Tongue (tissue), 2 donors: ENCODE results near the gene IGFBP5. TPM values are rescaled to one million over a fixed set of nuclear protein-coding genes. Genes with fewer than 3 reads are reported as not detected.
A peak's percentile ranks its signal among the peaks of the same experiment; 100 is the strongest.

ENCODE experiments used
- DNase-seq: peaks from one replicate; pipeline ENCODE4 v3.0.0-alpha.2; 2015
- total RNA-seq: library from RNA; depleted of rRNA; stranded (reverse); fragments of >200 nt; gene quantifications from one replicate; pipeline ENCODE4 v1.2.3, GENCODE V29; 2014

IGFBP5 gene
- total RNA-seq, 1 donor from 2014 or later = 499 TPM

DNA sequence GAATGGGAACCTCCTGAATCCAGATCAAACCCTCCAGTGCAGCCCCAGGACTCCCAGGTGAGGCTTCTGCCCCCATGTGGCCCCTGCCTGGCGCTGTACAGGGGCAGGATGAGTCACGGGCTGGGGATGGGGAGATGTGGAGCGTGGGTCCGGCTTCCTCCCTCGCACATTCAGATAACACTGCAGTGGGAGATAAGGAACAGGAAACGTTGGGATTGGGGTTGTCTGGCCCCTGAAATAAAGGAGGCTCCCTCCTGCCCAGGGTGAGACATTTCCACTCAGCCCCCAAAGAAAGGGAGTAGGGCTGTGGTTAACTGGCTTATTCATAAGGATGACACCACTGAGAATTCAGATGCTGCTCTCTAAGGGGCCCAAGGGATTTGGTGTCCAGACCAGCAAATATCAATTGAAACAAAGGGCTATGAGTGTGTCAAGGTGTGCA, 30.7 kb downstream of the IGFBP5 start:
- no peak for DNase-seq

DNA sequence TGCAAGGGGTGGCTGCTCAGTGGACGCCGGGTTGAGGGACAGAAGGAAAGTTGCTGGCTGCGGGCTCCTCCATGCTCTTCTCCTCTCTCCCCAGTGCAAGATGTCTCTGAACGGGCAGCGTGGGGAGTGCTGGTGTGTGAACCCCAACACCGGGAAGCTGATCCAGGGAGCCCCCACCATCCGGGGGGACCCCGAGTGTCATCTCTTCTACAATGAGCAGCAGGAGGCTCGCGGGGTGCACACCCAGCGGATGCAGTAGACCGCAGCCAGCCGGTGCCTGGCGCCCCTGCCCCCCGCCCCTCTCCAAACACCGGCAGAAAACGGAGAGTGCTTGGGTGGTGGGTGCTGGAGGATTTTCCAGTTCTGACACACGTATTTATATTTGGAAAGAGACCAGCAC, 31.5 kb downstream of the IGFBP5 start:
- DNase-seq = no peak

DNA sequence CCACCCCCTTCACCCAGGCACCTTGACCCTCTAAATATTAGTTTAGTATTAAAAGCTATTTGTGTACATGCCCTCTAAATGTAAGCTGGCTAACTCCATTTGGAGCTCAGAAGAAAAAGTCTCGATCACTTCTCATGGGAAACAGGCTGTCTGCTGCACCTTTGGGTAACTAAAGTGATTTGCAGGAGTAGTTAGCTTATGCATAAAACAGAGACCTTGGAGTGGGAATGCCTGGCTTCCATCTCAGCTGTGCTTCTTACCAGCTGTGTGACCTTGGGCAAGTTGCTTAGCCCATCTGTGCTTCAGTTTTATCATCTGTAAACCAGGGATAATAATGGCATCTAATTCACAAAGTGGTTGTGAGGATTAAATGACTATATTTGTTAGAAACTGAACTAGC, 32.2 kb downstream of the IGFBP5 start:
- DNase-seq = no peak

DNA sequence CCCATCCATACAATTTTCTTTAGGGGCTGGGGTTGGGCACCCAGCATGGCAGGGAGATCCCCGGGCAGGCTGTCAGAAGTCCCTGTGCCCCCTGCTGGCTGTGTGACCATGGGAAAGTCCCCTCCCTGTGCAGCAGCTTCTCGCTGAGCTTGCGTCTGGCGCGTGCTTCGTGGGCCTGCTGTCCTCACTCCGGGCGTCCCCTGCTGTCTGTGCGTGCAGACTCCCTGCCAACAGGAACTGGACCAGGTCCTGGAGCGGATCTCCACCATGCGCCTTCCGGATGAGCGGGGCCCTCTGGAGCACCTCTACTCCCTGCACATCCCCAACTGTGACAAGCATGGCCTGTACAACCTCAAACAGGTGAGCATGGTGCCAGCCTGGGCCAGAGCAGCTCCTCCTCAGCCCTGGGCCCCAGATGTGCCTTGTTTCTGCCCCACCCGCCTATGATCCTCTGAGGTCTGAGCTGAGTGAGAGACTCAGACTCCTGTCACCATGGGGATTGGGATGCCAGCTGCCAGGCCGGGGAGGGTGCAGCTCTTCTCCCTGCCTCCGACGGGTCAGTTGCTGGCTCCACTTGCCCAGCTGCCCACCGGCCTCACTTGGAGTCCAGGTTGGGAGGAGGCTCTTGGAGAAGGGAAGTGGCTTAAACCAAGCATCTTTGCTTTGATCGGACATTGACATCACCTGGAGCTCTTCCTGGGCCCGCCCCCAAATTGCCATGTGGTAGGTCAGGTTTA, 33.5 kb downstream of the IGFBP5 start:
- DNase-seq = no peak

DNA sequence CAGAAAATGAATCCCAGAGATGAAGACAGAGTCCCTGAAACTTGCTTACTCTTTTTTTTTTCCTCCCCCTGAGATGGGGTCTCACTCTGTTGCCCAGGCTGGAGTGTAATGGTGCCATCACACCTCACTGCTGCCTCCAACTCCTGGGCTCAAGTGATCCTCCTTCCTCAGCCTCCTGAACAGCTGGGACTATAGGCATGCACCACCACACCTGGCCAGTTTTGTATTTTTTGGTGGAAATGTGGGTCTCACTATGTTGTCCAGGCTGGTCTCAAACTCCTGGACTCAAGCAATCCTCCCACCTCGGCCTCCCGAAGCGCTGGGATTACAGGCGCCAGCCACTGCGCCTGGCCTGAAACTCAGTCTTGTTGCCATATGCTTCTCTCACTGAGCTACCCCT, 34.3 kb downstream of the IGFBP5 start:
- DNase-seq = no peak

DNA sequence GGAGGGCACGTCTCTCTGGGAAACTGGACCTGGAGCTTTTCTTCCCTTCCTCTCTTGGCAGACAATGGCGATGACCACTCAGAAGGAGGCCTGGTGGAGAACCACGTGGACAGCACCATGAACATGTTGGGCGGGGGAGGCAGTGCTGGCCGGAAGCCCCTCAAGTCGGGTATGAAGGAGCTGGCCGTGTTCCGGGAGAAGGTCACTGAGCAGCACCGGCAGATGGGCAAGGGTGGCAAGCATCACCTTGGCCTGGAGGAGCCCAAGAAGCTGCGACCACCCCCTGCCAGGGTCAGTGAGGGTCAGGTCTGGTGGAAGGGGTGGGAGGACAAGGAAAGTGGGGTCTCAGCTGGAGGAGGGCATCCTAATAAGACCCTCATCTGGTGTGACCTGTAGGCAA, 34.9 kb downstream of the IGFBP5 start:
- no peak for DNase-seq

DNA sequence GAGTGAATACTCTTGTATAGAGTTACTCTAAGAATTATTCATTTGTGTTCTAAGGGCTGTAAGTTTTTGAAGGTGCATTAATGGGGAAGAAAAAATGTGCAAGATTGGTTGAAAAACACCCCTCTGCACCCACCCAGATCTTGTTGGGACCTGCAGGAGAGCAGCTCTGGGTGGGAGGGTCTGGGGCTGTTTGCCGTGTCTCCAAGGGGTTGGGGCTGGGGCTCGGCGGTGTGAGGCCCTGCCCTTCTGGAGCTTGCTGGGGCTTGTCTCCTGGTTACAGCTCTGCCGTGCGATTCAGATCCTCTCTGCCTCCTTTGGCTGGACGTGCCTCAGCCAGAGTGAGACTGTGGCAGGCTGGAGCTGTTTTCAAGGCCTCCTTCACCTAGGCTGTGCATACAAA, 36.1 kb downstream of the IGFBP5 start:
- DNase-seq = peak; percentile 72

DNA sequence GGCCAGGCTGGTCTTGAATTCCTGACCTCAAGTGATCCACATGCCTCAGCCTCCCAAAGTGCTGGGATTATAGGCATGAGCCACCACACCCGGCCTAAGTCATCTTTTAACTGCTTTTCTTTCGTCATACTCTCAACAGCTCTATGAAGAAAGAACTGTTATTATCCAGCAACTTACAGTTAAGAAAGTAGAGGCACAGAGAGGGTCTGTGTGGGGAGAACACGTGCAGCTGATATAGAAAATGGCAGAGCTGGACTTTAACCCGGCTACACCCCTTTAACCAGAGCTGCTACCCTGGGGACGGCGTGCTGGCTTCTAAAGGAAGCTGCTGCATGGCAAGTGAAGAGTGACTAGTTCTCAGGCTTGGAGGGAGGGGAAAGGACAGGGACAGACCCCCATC, 36.6 kb downstream of the IGFBP5 start:
- DNase-seq = no peak

DNA sequence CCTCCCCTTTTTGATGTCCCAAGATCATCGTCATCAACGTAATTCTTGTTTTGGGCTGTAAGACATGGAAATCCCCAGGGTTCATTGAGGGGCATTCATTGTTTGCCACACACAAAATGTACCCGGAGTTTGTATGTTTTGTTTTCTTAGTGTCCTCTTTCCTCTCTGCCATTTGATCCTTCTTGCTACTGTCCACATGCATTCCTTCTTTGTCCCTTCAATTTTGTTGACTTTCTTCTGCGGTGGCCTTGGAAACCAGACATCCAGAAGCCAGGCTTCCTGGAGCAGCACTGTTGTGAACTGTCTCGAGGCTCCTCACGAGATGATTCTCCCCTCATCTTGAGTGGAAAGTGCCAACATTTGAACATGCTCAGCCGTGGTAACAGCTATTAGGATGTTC, 37.4 kb downstream of the IGFBP5 start:
- DNase-seq = no peak

DNA sequence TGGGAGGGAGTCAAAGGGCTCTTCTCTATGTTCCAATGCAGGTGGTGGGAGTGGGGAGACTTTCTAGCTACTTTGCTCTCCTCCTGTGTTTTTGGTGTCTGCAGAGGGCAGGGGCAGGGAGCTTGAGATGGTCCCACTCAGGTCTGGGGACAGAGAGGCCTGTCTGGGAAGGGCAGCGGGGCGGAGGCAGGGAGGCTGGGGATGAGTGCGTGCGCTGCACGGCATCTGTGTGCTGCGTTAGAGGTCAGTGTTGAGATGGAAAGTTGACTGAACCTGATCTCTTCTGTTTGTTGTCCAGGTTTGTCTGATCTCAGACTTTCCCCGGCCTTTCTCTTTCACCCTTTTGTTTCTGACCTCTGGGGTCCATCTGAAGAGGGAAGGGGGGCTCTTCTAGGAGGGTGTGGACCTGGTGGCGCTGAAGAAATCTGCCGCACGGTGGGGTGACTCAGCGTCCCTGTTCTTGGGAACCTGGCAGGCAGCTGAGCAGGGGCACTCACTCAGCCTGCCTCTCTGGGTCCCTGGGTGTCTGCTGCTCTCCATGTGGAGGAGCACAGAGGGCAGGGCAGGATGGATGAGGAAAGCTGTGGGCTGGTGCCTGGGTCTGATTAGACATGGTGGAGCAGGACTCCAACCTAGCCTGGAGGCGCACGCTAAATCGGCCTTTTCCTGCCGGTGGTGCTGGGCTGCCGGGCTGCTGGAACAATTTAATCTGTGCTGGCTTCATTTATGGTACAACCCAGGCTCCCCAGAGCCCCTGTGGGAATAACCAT, 38.1 kb downstream of the IGFBP5 start:
- DNase-seq = no peak

DNA sequence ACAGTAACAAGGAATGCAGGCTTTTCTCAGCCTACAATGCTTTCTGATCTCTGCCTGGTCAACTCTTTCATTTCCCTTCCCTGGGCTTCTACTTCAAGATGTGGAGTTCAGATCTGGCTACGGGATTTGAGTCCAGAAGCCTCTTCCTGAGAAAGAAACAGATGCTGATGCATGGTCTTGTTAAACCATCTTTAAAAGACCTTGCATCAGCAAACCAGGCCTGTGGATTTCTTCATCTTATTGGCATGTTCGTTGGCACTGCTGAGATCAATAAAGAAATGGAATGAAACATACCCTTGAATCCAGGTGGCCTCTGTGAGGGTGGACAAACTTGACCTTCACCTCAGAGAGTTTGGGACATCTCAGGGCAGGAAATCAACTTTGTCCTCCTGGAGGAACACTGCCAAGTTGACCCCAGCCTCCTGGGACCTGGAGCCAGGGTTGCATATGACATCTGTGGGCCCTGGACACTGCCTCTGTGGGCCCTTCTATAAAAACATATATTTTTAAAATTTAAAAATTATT, 40.8 kb downstream of the IGFBP5 start:
- no peak for DNase-seq

DNA sequence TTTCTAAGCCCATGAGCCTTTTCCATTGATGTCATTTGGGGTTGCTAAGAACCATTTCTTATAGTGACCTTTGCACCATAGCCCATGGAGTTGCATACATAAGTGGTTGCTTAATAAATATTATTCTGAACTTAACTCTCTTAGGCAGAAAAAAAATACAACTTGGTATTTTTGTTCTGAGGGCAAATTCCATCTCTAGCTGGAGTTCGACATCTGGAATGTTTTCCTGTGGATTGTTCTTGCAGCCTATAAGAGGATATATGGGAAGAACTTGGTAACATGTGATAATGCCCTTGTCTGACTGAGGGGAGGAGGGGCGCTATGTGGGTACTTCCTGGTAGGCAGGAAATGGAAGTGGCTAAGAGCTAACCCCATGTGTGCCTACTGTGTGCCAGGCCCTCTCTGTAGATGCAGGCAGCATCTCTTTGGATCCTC, 41.4 kb downstream of the IGFBP5 start:
- DNase-seq = no peak

DNA sequence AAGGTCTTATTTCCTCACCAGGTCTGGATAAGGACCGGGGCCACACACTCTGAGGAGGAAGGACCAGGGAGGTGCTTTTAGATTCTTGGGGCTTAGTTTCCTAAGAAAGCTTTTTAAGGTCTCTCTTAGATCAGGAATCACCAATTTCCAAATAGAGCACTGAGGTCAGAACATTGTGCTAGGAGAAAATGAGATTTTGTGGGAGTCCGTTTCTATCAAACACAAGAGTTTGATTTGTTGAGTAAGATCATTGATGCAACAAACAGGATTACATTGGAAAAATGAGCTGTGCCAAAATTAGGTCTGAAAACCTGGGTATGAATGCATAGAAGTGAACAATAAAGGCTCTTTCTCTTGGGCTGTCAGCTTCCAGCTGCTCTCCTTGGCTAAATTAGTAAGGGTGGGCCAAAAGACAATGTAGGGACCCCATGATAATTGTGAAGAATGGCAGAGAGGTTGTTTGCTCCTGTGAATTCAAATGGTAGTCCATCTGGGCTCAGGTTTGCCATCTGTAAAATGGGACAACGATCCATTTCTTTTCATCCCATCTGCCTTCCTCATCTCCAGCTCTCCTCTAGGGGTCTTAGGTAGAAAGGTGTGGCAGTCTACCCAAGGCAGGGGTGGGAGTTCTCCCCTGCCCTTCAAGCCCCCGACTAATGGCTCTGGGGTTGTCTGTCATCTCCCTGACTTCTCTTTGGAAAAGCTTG, 42.1 kb downstream of the IGFBP5 start:
- DNase-seq = no peak

DNA sequence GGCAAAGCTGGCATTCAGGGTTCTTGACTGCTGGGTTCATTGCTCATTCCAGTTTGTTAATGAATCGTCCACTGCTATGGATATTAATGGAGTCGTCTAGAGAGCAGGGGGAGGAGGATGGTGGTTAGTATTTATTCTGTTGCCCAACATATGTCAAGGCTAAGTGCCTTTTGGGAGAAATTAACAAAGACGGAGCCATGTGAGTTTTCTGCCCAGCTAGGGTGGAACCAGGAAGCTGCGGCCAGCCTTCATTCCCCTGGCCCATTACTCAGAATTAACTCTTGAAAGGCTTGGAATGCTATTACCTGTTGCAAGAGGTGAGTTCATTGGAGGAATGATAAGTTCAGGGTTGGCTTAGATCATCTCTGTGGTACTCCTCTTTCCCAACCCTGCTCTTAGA, 42.8 kb downstream of the IGFBP5 start:
- no peak for DNase-seq

DNA sequence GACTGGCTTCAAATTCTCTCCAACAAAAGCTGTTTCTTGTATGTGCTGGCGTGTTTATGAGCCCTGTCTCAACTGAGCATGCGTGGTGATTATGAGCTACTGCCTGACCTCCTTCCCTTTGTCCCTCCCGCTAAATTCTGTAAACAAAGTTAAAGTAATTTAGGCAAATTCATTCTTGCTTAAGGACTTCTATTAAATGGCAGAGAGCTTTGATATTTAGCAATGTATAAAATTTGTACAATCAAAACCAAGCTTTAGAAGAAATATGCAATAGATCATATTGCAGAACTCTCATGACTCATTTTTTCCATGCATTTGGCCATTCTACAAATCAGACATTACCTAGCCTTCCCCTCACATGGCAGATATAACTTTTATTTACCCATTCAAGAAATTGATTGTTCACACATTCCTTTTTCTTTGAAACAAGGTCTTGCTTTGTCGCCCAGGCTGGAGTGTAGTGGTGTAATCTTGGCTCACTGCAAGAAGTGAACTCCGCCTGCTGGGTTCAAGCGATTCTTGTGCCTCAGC, 43.9 kb downstream of the IGFBP5 start:
- peak; percentile 84 for DNase-seq

DNA sequence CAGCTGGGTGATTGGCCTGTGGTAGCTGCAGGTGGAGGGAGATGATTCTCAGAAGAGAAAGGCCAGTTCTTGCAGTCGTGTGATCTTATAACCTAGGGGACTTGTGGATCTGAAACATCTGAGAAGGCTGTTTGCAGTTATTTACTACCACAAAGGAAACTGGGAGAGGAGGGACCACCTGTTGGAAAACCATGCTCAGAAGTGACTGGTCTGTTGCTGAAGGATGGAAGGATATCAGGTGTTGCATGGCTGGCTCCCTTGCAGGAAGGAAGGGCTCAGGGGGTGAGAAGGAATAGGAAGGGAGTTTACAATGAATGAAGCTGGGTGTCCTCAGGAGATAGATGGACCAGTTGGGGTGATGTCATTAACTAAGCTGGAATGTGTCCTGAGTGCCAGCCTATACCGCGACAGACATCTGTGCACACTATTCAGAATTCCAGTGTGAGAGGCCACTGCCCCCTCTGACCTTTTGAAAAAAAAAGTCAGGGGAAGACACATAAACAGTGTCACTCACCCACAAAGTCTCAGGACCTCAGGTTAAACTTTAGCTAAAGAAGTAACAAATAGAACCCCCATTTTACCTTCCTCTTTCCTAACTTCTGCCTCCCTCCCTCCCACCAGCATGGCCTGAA, 44.6 kb downstream of the IGFBP5 start:
- DNase-seq = no peak

DNA sequence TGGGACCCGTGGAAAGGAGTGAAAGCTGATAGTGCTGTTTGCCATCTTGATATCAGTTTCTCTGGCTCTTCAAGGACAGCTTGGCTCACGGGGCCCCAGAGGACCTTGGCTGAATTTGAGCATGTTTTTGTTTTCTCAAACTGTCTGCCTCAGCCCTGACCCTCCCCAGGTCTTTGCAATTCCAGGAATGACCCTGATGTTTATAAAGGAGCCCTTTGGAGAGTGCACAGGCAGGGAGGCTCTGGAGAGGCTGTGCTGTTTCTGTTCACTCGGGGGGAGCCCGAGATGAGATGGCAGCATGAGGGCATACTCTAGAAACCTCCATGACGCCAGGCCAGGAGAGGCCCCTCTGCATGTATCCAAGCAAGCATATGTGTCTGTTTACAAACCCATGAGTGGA, 45.8 kb downstream of the IGFBP5 start:
- DNase-seq = no peak

DNA sequence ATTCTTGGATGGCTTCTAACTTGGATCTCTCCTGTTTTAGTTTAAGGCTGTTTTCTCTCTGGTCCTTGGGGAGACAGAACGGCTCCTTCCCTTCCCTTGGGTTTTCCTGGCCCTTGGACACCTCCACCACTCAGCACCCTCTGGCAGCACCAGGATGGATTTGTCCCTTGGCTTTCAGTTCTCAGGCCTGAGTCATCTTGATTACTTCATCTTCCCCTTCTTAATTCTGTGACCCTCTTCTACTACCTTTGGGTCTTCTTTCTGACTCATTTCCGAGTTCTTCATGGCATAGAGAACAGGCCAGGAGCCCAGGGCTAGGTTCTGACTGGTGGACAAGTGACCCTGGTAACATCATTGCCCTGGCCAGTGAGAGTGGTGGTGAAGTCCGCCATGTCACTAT, 47.2 kb downstream of the IGFBP5 start:
- DNase-seq = peak; percentile 14

DNA sequence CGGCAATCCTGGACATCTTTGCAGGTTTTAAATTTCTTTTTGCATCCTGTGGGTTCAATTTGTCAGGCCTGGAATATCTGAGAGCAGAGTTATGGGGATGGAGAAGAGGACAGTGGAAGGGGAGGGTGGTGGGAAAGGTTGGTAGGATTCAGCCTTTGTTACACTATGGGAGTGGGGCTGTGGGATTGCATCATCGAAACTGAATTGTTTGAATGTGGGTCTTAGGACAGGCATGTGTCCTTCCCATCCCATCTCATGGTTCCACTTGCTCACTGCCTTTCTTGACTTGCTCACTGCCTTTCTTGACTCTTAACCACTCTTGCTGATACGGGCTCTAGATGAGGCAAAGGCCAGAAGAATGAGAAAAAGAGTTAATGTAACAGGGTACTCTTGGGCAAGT, 49.2 kb downstream of the IGFBP5 start:
- no peak for DNase-seq

DNA sequence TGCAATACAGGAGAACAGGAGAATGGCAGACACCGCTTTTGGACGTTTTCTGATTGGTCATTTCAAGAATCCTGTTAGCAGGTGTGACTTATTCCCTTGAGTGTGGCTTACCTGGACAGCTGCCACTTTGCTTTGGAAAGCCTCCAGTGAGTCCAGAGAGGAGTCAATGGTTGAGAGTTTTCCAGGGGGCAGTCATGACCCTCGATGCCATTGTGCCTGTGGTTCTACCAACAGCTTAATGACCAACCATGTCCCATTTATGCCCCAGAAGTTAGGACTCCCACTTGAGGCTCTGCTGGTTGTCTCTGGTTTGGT, 49.8 kb downstream of the IGFBP5 start:
- DNase-seq = peak; percentile 7

DNA sequence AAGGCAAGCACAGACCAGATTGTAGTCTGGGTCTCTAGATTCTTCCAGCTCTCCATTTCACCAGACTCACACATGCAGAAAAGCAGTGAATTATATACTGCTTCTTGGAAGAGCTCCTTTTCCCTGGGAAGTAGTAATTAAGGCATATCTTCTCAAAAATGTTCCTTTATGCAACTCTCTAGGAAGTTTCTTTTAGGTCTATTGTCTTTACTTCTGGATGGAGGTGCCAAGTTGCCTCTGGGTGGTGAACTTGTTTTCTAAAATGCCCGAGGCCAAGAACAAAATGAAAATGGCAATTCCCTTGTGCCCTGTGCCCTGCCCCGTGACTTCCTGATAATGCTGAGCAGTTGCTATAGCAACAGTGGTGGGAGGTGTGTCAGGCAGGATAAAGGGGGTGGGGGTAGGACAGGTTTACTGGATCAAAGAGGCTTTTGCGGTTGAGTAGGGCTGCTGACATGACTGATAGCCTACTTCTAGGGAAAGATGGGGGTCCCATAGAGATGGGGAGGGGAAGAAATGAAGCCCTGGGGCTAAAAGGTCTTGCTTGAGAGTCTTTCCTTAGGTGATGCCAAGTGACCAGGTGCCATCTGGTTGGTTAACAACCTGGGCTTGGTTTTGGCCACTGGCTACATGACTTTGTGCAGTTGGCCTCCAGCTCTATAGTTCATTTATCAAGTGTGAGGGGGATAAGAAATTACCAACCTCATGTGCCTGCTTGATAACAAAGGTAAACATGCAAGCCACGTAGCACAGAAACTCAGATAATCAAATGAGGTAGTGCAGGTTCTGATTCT, 50.3 kb downstream of the IGFBP5 start:
- DNase-seq = peak; percentile 16
